Duodenal mucosa (tissue), 2 donors: ENCODE results near the gene IFNA1.

Experiments
- H3K27ac ChIP-seq: one replicate; pipeline ENCODE4 v1.7.0; 2013; ENCODE audit warnings: low read depth, low read length
- H3K27me3 ChIP-seq, 2 donors: one replicate each; pipeline ENCODE4 v1.7.0; 2013; ENCODE audit warnings: low read length in 2 of 2, control low read depth in 1 of 2; ENCODE audit not compliant: insufficient read depth in 2 of 2, control insufficient read depth in 1 of 2
- H3K36me3 ChIP-seq, 2 donors: one replicate each; pipeline ENCODE4 v1.7.0; 2013; ENCODE audit warnings: low read length in 2 of 2, control low read depth in 1 of 2; ENCODE audit not compliant: insufficient read depth in 2 of 2, control insufficient read depth in 1 of 2
- H3K4me1 ChIP-seq, 2 donors: one replicate each; pipeline ENCODE4 v1.7.0; 2013; ENCODE audit warnings: low read length in 2 of 2, control low read depth in 1 of 2; ENCODE audit not compliant: insufficient read depth in 2 of 2, control insufficient read depth in 1 of 2
- H3K4me3 ChIP-seq, 2 donors: one replicate each; pipeline ENCODE4 v1.7.0; 2013; ENCODE audit warnings: low read length in 2 of 2, low read depth in 1 of 2
- H3K9ac ChIP-seq, 2 donors: one replicate each; pipeline ENCODE4 v1.7.0; 2013; ENCODE audit warnings: low read length in 2 of 2, low read depth in 1 of 2
- H3K9me3 ChIP-seq, 2 donors: one replicate each; pipeline ENCODE4 v1.7.0; 2013; ENCODE audit warnings: low read length in 2 of 2, control low read depth in 1 of 2; ENCODE audit not compliant: control insufficient read depth in 1 of 2

IFNA1 gene

DNA sequence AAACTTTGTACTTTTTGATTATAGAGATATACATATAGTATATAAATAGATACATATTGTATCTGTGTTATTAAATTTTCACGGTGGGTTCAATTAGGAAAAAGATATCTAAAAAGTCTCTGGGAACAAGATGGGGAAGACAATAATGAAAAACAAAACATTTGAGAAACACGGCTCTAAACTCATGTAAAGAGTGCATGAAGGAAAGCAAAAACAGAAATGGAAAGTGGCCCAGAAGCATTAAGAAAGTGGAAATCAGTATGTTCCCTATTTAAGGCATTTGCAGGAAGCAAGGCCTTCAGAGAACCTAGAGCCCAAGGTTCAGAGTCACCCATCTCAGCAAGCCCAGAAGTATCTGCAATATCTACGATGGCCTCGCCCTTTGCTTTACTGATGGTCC, at the start of gene IFNA1:
TSS of gene IFNA1 (plus strand) at position 301 of the 400 bp plus-strand sequence. CDS start at position 370, 69 bp downstream.
- Histone ChIP-seq H3K4me3 (no peak within 1 kb of the TSS), H3K36me3 (no peaks in the 10 kb centered on the region), H3K4me1 (no peaks in the 10 kb centered on the region), H3K27me3 (peaks cover 0 to 4% of the 10 kb centered on the region in 2 donors), H3K27ac (no peak within 1 kb of the TSS), H3K9me3 (no peaks in the 10 kb centered on the region), H3K9ac (no peak within 1 kb of the TSS)

DNA sequence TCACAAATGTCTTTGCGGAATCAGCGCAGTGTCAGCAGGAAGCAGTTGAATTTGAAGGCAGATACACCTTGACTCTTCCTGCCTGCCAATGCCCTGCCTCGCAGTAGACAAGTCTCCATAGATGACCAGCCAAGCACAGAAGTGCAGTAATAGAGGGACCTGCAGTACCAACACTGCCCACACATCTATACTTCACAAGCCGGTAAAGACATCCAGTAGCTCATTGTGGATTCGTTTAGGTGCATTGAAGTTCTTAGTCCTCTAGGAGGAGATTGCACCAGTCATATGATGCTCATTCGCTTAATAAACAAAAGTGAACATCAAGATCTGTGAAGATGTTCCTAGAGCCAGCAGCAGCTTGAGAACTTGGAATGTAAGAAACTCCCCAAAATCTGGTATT, 48.0 kb upstream of the IFNA1 start:
- H3K36me3 ChIP-seq = no peaks in the 10 kb centered on the region
- H3K27ac ChIP-seq = no peak overlapping the region
- H3K4me3 ChIP-seq = no peak overlapping the region
- no peak overlapping the region for H3K9ac ChIP-seq
- peaks cover 24 to 28% of the 10 kb centered on the region in 2 donors for H3K27me3 ChIP-seq
- peaks cover 5 to 8% of the 10 kb centered on the region in 2 donors for H3K4me1 ChIP-seq
- no peaks in the 10 kb centered on the region for H3K9me3 ChIP-seq

DNA sequence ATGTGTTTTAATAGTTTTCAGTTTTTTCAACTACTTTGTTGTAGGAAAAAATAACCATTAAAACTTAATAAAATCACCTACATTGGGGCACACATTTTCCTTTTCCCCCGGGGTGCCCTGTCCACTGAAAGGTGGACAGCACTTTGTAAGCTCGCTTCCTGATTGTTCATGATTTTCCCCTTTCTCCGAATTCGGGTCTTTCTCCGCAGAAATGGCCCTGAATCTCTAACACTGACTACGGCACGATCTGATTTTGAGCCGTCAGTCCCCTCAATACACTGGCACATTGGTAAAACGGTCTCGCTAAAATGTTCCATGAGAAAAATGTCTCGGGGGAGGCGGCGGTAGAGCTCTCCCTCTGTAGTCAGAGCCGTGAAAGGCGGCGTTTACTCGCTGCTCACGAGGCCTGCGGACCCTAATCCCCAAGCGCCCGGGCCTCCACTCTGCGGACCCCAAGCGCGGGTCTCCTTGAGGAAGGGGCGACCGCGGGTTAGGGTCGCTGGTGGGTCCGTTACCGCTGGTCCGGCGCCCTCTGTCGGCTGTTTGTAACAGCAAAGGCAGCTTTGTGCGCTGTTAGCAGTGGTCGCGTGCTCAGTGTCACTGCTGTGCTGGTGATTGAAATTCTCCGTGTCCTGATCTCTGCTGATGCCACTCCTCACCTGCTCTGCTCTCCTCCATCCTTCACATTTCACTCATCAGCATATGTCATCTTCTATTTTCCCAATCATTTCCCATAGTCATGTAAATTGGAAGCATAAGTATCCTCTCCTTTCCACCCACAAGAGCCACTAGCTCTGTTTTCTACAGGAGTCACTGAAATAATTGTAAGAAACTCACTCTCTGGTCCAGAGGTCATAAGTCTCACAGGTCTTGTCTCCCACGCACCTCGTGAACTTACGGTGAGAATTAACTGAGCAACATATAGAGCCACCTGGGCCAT, 44.2 kb upstream of the IFNA1 start:
- H3K4me3 ChIP-seq = peak overlapping the region; percentile 63 to 69

DNA sequence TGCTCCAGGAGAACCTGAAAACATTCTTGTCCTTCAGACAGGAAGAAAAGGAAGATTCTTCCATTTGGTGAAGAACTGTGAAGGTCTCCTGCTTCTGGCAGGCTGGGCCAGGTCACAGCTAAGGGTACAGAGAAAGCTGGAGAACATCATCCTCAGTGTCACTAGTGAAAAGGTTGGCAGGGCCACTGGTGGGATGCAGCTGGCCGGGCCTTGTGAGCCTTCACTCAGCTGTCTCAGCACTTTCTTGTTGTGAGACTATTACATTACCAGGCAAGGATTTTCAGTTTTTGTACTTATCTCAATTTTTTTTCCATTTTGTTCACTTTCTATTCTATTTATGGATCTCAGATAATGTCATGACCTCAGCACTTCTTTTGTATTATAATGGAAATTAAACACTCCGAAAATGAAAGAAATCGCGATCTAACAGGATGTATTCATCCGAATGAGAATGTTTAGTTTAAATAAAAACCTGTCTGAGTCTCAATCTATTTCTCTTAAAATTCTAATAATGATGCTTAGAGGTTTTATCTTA, 41.2 kb upstream of the IFNA1 start:
- Histone ChIP-seq H3K27me3 (peaks cover 35 to 48% of the 10 kb centered on the region in 2 donors), H3K9ac (no peak overlapping the region), H3K27ac (no peak overlapping the region), H3K9me3 (no peaks in the 10 kb centered on the region), H3K4me1 (peaks cover 13 to 14% of the 10 kb centered on the region in 2 donors), H3K36me3 (no peaks in the 10 kb centered on the region), H3K4me3 (no peak overlapping the region)

More for the DNA sequence above, 44.2 kb upstream of the IFNA1 start:
- no peak overlapping the region for H3K27ac ChIP-seq
- H3K4me1 ChIP-seq = peaks cover 5 to 8% of the 10 kb centered on the region in 2 donors
- H3K36me3 ChIP-seq = no peaks in the 10 kb centered on the region
- peaks cover 33 to 34% of the 10 kb centered on the region in 2 donors for H3K27me3 ChIP-seq
- no peaks in the 10 kb centered on the region for H3K9me3 ChIP-seq
- peak overlapping the region; percentile 17 to 22 for H3K9ac ChIP-seq

DNA sequence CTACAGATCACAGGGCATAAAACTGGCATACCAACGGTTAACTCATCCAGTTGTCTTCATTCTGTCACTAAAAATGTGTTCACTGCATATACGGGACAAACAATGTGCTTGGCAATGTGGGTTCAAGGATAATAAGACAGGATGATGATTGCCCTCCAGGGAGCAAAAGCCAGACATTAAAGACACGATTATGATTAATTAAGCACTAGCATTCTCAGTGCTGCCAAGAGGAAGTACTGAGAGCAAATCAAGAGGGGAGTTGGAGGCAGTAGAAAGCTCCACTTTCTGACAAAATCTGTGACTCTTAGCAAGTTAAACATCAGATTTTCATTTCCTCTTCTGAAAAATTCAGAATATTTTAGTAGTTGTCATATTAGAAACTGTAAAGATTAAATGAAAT, 40.3 kb upstream of the IFNA1 start:
- no peaks in the 10 kb centered on the region for H3K9me3 ChIP-seq
- H3K4me3 ChIP-seq = no peak overlapping the region
- H3K36me3 ChIP-seq = no peaks in the 10 kb centered on the region
- H3K4me1 ChIP-seq = peaks cover 13 to 14% of the 10 kb centered on the region in 2 donors
- no peak overlapping the region for H3K27ac ChIP-seq
- no peak overlapping the region for H3K9ac ChIP-seq
- H3K27me3 ChIP-seq = peaks cover 38 to 48% of the 10 kb centered on the region in 2 donors

DNA sequence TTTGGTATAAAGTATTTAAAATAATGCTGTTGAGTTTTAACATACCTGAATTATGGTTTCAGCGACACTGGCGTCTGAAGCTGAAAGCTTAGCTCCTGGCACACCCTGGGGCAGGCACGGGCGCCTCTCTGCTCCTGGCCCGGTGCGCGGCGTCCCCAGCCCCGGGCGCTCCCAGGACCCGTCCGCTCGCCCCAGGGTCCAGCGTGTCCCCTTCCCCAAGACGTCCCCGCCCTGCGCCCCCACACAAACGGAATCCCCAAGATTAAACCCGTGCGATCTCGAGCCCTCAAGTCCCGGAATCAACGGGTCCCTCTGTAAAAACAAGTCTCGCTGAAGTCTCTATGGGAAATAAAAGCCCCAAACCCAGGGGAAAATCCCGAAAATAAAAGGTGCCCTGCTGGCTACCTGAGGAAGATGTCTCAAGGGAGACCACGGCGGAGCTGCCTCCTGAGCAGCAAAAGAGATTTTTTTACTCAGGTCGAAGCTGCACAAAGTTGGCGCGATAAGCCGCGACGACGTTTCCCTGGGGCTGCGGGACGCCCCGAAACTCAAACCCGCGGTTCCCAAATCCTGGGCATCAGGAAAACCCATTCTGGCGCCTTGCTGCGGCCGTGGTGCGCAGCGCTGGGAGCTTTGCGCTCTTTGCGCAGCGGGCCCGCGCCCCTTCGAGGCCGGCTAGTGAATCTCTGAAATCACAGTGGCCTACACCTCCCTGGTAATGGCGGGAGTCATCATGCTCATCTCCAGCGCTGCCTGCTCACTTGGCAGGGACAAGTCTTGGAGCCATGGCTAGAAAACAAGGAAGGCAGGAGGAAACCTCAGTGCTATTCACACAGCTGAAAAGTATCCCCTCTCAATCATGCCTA, 37.6 kb upstream of the IFNA1 start:
- H3K27ac ChIP-seq = no peak overlapping the region
- H3K4me1 ChIP-seq = peaks cover 6 to 8% of the 10 kb centered on the region in 2 donors
- no peaks in the 10 kb centered on the region for H3K36me3 ChIP-seq
- H3K9ac ChIP-seq = no peak overlapping the region
- peak overlapping the region; percentile 18 to 37 for H3K4me3 ChIP-seq
- no peaks in the 10 kb centered on the region for H3K9me3 ChIP-seq
- peaks cover 25 to 28% of the 10 kb centered on the region in 2 donors for H3K27me3 ChIP-seq

DNA sequence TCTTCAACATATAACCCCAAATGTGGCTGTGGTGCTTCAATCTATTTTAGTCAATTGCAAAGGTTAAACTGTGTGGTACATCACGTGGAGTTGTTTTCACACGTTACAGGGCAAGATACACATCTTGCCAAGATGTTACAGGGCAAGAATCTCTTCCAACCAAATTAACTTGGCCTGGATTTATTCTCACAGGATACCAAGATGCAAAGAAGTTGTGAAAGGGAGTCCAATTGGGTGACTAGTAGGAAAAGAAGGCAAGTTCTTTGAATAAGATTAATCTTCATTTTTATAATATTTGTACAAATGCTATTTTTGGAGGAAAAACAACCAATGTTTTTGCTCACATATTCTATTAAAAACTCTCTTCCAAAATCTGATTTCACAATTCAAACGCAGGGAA, 36.1 kb upstream of the IFNA1 start:
- Histone ChIP-seq H3K9me3 (no peaks in the 10 kb centered on the region), H3K4me3 (no peak overlapping the region), H3K9ac (no peak overlapping the region), H3K36me3 (no peaks in the 10 kb centered on the region), H3K27ac (no peak overlapping the region), H3K4me1 (peaks cover 6 to 8% of the 10 kb centered on the region in 2 donors), H3K27me3 (peaks cover 18 to 21% of the 10 kb centered on the region in 2 donors)

DNA sequence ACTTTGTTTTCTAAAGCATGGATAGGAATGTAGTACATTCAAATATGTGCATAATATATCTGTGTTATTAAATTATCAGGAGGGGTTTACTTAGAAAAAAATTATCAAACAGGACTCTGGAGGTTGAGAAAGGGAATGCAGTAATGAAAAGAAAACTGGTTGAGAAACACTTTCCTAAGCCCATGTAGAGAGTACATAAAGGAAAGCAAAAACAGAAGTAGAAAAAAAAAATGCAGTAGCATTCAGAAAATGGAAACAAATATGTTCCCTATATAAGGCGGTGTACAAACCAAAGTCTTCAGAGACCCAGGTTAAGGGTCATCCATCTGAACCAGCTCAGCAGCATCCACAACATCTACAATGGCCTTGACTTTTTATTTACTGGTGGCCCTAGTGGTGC, 31.4 kb upstream of the IFNA1 start, which contains the start of gene IFNA8:
TSS of gene IFNA8 (plus strand) at position 301 of the 400 bp plus-strand sequence. CDS start at position 361, 60 bp downstream.
- H3K27me3 ChIP-seq = peaks cover 6 to 8% of the 10 kb centered on the region in 2 donors
- no peak within 1 kb of the TSS for H3K9ac ChIP-seq
- H3K9me3 ChIP-seq = no peaks in the 10 kb centered on the region
- H3K4me1 ChIP-seq = no peaks in the 10 kb centered on the region
- no peak within 1 kb of the TSS for H3K27ac ChIP-seq
- no peaks in the 10 kb centered on the region for H3K36me3 ChIP-seq
- H3K4me3 ChIP-seq = no peak within 1 kb of the TSS

DNA sequence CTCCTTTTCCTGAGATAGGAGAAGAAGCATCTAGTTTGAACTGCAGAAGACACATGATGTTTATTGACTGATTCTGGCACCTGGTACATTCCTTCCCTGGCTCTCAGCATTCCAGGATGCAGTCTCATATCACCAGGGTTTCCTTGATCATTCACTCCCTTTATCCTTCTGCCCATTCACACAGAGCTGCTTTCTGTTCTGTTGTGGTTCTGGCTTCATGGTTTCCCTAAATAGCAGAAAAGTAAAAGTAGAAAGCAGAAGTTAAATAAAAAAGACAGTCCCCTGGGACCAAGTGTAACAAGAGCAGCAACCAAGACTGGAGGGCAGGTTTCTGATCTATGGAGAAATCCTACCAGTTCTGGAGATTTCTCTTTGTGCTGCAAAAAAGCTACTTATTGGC, 28.1 kb upstream of the IFNA1 start:
- Histone ChIP-seq H3K4me3 (no peak overlapping the region), H3K9ac (no peak overlapping the region), H3K4me1 (peaks cover 0 to 3% of the 10 kb centered on the region in 2 donors), H3K36me3 (no peaks in the 10 kb centered on the region), H3K9me3 (no peaks in the 10 kb centered on the region), H3K27me3 (peaks cover 3 to 4% of the 10 kb centered on the region in 2 donors), H3K27ac (no peak overlapping the region)
